Stimulated activated CD4-positive, alpha-beta T cell treated with anti-CD3 and anti-CD28 coated beads, Interleukin-4, amount 100 ng/mL, for 48 hours (primary cell): ENCODE results near the gene NUDCD3.
"Not testable (repeated sequence)": the region's sequence is repeated elsewhere in the genome, so short reads cannot be mapped to it uniquely, and the experiment has no call there.

ENCODE experiments used
- DNase-seq, 2 donors: peaks; one replicate each; pipeline ENCODE4 v3.0.0-alpha.2; 2020; ENCODE audit warnings: low read depth in 2 of 2

The NUDCD3 gene

DNA sequence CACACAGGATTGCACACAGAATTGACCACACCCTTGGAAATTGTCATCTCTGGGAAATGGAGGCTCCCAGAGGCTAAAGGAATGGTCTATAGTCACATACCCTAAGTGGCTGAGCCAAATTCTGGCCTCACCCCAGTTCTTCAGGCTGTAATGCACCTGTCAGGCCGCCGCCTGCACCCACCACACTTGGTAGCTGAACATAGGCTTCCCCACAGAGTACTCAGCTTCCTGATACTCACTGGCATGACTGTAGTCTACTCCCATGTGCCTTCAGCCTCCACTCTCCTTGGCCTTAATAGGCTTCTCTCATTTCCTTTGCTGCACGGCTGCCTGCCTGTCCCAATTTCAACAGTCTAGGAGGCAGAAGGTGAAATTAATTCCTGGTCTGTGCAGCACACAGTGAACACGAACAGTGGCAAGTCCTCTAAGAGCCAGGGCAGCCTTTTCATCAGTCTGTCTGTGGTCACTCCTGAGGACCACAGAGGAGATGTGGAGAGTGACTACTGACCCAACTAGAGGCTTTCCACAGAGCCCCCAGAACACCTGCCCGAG lies 42.5 kb downstream of the NUDCD3 start:
- no peak for DNase-seq

DNA sequence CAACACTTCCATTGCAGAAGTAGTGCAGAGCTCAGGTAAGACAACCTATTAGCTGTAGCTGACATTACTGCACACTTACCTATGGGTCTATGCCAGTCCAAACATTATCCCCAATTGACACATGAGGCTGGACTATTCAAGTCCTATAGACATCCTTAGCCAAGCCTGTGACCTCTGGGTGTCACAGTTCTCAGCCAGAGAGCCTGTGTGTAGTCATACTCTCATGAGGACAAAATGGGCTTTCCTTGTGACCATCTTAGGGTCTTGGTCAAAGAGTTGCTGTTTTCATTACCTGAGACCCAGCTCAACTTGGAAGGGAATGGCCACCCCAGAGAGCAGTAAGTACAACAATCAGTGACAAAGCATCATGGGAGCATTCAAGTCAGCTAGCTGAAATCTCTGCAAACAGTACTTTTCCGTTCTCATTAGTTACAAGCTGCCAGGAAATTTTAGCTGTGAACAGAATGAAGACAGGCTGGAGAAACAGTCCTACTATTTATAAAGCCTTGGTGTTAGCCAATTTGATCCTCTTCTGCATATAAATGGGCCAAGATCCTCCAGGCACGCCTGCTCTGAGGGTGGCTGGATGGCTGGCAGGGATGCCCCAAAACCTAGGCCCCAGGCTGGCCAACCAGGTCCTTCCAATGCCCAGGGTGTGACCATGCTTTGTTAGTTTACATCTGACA lies 44.3 kb downstream of the NUDCD3 start:
- no peak for DNase-seq

DNA sequence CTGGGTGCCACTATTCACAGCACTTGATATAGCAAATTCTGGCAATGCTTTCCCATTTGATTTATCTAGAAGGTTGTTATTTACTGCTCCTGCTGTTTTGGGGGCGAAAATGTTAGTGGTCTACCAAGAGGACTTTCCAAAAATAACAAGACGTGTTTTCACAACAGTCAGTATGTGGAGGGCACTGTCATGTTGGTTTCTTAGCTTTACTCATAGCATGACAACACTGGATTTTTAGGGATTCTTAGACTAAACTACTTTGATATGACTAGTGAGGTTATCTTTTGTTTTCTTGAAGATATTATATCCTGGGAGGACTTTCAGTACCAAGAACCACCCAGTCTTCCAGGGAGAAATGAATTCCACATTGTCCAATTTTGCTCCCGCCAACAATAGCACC lies 49.4 kb downstream of the NUDCD3 start:
- DNase-seq, result no peak

DNA sequence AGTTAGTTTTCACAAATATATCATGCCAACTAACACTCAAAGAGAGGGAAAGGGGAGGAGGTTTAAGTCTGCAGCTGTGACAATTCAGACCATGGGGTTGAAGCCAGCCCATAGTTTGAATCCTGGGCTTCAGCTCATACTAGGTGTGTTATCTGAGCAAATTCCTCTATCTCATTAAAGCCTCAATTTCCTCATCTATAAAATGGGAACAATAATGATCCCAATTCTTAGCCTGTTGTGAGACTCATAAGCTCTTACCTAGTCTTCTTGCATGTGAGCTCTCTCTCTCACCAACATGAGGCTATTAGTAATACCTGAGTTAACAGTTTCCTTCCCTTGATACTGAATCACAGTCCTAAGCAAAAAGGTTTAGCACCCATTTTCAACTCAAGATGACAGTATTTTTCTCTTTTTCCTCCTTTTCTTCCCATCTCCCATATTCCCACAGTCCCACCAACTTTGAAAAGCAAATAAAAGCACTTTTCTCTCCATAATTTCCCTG lies 49.8 kb downstream of the NUDCD3 start:
- no peak for DNase-seq

DNA sequence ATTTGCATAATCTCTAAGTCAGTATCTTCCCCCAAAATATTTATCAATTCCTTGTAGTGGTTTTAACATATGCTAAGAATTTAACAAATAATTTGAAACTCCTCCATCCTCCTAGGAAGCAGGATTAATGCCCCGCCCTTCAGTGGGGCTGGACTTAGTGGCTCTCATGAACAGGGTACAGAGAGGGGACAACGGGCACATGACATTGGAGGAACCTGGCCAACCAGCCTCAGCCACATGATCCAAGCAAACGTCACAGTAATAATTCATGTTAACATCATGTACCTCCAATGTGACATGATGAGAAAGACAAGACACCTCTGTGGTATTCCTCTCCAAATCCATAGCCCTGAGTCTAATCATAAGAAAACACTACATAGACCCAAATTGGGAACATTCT lies 50.5 kb downstream of the NUDCD3 start:
- DNase-seq, result no peak

DNA sequence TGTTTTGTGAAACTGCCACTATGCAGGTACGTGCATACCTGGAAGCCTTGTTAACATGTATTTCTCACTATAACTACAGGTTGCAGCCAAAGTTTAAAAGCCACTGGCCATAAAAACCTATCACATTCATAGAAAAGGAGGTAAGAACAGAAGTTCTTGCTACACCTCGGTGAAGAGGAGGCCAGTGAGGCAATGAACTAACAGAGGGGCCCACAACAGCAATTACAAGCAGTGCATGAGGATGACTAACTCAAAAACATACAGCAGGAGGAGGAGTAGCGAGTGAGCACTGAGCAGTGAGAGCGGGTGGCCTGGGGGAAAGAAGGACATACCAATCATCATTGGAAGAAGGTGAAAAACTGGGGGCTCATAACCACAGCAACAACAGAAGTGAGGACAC lies 51.6 kb downstream of the NUDCD3 start:
- DNase-seq, result no peak

DNA sequence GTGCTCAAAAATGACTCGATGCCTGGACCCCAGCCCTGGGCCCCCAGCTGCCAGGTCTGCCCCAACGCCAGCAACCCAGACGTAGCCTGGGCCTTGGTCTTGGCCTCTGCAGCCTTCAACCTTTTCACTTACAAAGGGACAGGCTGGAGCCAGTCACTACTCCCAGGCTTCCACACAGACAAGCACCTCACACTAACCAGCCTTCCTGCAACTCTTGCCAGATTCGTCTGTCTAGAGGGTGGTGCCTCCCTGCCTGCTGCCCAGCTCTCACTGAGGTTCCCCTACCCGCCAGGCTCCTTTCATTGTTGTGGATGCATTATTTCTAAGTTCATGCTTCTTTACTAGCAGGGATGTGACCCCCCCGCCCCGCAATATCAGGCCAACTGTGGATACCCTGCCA lies 56.3 kb downstream of the NUDCD3 start:
- DNase-seq, result no peak

DNA sequence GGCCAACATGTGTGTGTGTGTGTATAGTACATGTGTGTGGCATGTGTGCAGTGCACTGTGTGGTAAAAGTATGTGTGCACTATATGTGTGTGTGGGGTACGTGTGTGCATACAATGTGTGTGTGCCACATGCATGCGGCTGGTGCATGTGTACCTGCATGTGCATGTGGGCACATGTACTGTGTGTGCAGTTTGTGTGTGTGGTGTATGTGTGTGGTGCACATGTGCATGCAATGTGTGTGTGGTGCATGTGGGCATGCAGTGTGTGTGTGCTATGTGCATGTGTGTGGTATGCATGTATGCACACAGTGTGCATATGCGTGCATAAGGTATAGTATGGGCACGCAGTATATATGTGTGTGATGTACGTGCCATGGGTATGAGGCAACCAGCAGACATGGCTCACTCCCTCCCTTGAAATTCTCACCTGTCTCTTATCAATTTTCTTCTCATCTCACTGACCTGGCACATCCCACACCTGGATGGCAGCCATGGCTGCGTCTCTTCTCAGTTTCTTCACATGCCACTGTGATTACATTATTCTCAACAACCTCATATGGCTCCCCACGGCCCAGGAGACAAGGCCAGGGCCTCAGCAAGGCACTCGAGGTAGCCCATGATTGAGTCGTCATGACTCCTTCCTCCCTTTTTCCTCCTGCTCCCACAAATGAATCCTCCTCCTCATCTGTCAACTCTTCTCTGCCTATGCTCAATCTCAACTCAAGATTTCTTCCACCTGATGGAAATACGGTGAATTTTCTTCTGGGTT lies 57.0 kb downstream of the NUDCD3 start:
- no peak for DNase-seq

DNA sequence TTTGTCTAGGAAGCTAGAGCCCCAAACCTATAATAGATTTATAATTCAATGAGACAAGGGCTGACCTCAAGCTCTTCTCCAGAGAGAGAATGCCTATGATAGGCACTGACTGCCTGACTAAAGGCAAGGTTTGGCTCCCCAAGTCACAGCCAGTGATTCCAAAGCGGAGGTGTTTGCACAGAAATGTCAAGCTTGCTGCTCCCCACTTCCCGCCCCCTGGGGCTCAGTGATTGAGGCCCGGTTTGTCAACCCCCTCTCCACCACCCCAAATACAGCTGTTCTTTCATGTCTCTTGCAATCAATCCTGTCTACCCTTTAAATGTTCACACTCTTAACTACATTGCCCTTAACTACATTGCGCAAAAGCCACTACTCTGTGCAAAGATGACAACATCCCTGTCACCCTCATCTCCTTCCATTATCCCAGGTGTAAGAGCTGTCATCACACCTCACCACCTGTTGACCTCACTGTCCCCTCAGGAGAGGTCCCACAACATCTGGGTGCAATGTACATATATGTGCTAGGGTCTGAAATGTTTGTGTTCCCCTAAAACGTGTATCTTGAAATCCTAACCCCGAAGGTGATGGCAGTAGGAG lies 58.0 kb downstream of the NUDCD3 start:
- DNase-seq, result no peak

DNA sequence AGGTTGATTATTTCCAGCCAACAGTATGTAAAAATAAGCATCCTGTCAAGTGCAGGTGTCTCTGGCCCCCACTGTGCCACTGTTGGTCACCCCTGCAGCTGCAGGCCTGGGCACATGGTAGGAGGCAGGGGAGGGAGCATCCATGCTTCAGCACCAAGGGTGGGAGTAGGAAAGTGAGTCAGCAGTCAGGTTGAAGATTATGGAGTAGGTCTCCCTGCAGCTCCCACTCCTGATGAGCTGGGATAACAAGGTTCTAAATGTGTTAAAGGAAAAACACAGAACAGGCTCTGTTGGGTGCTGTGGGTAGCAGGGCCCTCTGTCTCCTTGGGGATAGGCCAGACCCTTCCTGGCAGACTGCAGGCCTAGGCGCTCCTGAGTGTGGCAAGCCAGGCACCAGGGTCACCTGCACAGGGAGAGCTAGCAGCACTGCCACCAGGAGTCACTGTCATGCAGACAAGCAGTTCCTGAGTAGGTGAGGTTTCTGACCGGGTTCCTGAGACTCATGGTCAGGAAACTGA lies 59.3 kb downstream of the NUDCD3 start:
- DNase-seq, result no peak

DNA sequence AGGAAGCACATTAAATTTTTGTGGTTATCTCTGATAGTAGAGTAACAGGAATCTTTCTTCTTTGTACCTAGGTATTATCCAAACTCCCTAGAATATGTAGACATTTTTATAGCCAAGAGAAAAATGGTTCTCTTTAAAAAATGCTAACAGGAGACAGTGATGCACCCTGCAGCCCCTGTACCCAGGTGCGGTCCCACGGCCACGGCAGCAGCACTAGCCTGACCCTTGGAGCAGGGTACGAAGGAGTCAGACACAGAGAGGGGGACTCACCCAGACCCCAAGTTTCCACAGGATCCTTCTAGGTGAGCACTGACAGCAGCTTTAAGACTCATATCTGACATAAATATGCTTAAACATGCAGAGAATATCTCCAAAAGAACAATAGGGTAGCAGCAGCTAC lies 60.4 kb downstream of the NUDCD3 start:
- DNase-seq, result no peak

DNA sequence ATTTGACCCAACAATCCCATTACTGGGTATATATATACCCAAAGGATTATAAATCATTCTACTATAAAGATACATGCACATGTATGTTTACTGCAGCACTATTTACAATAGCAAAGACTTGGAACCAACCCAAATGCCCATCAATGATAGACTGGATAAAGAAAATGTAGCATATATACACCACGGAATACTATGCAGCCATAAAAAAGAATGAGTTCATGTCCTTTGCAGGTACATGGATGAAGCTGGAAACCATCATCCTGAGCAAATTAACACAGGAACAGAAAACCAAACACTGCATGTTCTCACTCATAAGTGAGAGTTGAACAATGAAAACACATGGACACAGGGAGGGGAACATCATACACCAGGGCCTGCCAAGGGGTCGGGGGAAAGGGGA lies 65.7 kb downstream of the NUDCD3 start:
- not testable (repeated sequence) for DNase-seq

DNA sequence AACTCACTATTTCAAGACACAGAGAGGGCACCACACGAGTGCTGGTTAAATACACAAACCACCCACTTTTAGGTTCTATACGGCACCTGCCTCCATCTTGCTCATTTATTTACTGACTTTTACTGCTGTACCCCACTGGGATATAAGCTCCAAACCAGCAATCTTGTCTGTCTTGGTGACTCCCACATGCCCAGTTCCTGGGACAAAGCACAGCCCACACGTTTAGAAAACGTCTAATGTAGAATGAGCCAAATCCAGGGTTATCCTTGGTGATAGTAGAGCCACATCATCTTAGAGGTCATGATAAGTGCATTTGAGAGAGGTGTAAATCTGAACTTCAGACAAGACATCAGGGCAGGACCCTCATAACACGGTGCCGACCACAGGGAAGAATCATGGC lies 73.5 kb downstream of the NUDCD3 start:
- no peak for DNase-seq

DNA sequence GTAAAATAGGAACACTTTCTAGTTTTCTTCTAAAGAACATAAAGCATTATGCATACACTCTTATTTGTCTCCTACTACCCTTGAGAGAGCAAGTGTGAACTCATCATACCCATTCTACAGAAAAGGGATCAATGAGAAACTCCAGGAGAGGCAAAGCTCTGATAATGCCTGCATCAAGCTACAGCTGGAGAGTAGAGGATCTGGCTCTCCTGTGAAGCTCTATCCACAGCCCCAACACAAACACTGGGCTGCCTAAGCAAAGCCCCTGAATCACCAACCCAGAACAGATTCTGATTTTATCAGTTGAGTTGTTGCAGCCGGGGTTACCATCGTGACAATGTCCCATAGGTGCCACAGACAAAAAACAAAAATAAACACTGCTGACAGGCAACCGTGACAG lies 74.9 kb downstream of the NUDCD3 start:
- no peak for DNase-seq

DNA sequence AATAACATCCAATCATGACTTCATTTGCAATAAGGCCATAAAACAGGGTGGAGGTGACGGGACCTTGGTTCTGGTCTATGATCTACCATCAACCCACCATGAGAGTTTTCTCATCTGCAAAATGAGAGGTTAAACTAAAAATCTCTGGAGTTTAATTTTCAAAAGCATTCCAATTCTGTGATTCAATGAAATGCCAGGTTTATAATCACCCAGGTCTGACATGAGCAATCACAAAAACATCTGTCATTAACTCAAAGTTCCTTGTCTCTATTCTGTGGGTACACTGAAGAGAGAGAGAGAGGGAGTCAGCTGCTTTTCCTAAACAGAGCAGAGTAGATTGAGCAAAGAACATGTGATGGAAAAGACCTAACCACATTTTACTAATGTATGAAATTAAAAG lies 75.4 kb downstream of the NUDCD3 start:
- no peak for DNase-seq

DNA sequence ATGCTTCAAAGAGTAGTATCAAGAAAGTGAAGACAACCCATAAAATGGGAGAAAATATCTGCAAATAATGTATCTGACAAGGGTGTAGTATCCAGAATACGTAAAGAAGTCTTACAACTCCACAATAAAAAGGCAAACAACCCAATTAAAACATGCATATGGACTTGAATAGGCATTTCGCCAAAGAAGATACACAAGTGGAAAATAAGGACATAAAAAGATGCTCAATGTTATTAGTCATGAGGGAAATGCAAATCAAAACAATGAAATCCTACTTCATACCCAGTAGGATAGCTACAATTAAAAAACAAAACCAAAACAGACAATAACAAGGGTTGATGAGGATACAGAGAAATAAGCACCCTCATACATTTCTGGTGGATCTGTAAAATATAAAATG lies 79.2 kb downstream of the NUDCD3 start:
- DNase-seq, result no peak

DNA sequence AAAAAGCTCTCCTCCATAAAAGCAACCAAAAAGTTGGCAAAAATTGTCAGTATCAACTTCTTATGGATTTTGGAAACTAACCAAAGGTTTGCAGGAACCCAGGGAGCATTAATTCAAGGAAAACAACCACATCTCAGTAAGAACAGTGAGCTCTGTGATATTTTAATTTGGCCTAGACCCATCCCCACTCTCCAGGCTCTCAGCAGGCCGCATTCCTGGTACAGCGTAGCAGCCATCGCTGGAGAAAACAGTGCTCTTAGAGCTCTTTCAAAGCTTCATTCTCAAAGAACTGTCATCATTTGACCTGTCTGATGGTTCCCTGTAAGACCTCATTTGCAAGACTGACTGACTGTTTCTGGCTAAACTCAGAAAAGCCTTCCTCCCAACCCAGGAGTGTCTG lies 81.9 kb downstream of the NUDCD3 start:
- no peak for DNase-seq

DNA sequence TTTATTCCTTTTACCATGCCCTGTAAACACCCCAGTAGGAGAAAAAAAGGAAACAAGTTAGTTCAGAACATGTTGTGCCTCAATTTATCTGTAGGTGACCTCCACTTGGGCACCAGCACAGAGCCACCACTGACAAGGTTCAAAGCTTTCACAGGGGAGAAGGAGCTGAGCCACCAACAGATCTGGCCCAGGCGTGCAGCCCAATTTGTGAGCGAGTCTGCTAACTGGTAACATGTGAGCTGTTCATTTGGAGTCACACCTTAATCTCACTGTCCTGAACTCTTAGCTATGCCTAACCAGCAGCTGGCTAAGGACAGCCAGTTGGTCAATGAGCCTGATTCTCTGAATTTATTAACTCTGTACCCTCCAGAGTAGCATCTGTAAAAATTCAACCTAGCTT lies 86.7 kb downstream of the NUDCD3 start:
- no peak for DNase-seq

DNA sequence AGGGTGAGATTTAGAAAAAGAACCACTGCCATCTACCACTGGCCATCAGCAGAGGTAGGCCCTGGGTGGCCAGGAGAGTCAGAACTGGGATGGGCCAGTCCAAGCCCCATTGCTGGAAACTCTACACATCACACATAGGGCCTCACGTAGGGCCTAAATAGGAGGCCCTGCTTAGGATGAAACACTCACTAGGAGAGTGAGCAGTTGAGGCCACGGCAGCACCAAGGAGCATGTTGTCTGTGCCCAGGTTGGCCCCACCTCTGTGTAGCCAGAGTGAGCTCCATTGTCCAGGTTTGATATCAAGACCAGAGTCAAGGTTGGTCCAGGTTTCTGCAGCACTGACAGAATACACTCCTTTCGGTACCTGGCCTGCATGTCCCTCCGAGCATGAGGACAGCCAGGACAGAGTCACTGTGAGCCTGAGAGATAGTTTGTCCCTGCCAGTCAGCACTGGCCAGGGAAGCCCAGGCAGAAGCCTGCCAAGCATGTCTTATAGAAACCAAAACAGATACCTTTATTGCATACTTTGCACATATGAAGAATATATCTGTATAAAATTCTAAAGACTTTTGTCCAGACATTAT lies 87.2 kb downstream of the NUDCD3 start:
- DNase-seq, result no peak

DNA sequence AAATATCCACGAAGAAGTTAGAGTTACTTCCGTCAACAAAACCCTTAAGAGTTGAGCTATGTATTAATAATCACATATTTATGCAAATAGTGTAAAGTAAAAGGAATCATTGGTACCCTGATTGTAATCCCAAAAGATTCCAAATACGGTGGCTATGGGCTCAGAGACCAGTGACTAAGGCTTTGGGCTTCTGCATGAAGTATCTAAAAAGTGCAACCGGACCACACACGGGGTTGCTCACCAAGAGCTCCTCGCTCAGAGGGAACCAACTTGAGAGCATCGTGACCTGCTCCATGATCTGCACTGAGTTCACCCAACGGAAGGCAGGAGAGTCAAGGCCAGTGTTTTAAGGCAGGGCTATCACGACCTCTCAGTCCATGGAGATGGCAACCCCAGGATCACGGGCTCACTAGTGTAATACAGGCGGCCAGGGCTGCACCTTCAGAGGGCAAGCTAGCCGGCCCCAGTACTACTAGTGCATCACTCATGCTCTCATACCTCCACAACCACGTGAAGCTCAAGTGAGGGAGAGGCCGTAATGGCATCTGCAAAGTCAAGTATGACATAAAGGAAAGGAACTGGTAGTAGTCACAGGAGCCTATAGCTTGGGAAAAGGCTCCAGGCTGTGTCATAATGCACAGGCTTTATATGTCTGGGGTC lies 87.9 kb downstream of the NUDCD3 start:
- DNase-seq, result no peak

DNA sequence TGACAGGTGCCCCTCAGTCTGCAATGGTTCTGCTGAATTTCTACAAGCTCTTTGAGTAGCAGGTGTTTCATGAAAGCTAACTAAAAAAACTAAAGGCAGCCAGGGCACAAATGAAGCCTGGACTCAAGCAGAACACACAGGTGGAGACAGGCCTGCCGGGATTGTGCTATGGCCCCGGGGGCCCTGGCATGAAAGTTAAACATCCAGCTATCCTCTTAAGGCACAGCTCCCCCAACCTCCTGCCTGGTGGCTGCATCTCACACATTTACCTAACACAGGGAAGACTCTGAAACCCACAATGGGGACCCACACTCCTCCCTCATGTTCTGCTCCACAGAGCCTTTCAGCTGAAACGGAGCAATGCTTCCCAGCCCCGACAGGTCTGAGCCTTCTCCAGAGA lies 88.8 kb downstream of the NUDCD3 start:
- no peak for DNase-seq
